Vagina (tissue), 2 donors: ENCODE data around the gene RBM34.

ENCODE experiments used
- CTCF ChIP-seq, 3 experiments: fragments of 450-650 bp in 2 of 3; fragments of 200-600 bp in 1 of 3; sonication (generic) in 1 of 3; IDR thresholded peaks; one replicate each; pipeline ENCODE4 v1.5.1; 2017 to 2019; ENCODE audit warnings: antibody characterized with exemption in 3 of 3, mild to moderate bottlenecking in 2 of 3, moderate library complexity in 2 of 3
- POLR2A ChIP-seq, 2 donors: fragments of 450-650 bp; IDR thresholded peaks; one replicate each; pipeline ENCODE4 v1.6.1; 2017; ENCODE audit warnings: antibody characterized with exemption in 2 of 2, mild to moderate bottlenecking in 2 of 2, moderate library complexity in 2 of 2

GRCh38 chr1:235124665-235125064, 36.4 kb downstream of the RBM34 start:
- TF ChIP-seq CTCF (IDR thresholded peaks at IDR 0.05) (no peak), POLR2A (IDR thresholded peaks at IDR 0.05) (no peak)
